Muscle of back (tissue), 11 donors: ENCODE measurements around the gene AP2A1. TPM values are rescaled to one million over a fixed set of nuclear protein-coding genes. Genes with fewer than 3 reads are reported as not detected.
"Not testable (repeated sequence)": the region's sequence is repeated elsewhere in the genome, so short reads cannot be mapped to it uniquely, and the experiment has no call there.

Source experiments
- DNase-seq, 3 donors: peaks; one replicate each; pipeline versions ENCODE4 v3.0.0 to v3.0.0-alpha.2; 2013
- polyA plus RNA-seq, 10 donors: library from polyadenylated mRNA; unstranded; fragments of 120-200 nt; gene quantifications; one replicate each; pipeline ENCODE4 v1.2.1, GENCODE V29; 2013; ENCODE audit not compliant: insufficient read length in 10 of 10

The AP2A1 gene
- polyA plus RNA-seq, 10 donors = 47.9 to 61.1 (median 54.5) TPM

DNA sequence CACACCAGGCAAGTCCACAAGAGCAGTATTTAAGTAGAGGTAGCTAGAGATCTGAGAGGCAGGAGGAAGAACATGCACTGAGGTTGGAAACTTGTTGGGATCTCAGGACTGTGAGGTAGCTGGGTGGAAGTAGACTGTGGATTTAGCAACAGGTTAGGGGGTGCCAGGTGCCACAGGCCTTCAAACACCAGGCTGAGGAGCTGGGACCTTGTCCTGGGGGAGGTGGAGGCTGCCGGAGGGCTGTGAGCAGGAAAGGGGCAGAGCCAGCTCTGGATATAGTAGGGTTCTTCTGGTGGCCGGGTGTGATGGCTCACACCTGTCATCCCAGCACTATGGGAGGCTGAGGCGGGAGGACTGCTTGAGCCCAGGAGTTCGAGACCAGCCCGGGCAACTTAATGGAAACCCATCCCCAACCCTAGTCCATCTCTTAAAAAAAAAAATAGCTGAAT, 43.2 kb downstream of the AP2A1 start:
- DNase-seq = no peak

DNA sequence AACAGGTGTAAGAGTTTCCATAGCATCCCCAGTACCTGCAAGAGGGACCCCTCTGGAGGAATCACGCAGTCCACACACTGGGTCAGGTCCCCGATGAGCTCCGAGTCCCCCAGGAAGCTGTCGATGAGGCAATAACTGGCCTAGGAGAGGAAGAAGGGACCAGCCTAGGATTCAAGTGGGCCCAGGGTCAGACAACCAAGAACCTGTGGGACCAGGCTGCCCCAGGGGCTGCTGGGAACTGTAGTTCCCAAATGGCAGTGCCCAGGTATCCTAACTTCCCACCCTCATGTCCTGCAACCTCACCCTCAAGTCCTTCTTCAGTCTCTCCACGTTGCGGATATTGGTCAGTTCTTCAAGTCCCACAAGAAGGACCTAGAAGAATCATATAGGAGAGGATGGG, 44.5 kb downstream of the AP2A1 start:
- no peak for DNase-seq

DNA sequence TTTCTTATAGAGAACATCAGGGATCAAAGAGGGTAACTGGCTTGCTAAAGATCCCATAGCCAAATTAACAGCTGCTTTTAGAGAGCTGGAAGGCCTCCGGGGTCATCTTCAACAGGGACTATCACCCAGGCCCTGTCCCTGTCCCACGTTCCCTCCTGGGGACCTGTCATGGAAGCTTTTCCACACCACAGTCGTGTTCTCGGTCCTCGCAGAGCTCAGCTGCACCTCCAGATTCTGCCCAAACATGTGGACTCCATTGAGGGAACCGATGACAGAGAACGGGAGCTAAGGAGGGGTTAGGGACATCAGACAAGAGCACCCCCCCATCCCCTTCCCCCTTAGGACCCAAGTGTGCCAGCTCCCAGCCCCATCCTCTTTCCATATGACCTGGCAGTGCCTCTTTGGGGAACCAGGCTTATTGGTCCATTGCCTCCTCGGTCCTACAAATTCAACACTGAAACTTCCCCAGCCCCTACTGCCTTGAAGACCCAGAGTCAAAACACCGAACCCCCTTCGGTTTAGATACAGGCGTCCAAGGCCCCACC, 45.7 kb downstream of the AP2A1 start:
- peak in 2 of 3 donors; percentile 13 to 39 for DNase-seq

DNA sequence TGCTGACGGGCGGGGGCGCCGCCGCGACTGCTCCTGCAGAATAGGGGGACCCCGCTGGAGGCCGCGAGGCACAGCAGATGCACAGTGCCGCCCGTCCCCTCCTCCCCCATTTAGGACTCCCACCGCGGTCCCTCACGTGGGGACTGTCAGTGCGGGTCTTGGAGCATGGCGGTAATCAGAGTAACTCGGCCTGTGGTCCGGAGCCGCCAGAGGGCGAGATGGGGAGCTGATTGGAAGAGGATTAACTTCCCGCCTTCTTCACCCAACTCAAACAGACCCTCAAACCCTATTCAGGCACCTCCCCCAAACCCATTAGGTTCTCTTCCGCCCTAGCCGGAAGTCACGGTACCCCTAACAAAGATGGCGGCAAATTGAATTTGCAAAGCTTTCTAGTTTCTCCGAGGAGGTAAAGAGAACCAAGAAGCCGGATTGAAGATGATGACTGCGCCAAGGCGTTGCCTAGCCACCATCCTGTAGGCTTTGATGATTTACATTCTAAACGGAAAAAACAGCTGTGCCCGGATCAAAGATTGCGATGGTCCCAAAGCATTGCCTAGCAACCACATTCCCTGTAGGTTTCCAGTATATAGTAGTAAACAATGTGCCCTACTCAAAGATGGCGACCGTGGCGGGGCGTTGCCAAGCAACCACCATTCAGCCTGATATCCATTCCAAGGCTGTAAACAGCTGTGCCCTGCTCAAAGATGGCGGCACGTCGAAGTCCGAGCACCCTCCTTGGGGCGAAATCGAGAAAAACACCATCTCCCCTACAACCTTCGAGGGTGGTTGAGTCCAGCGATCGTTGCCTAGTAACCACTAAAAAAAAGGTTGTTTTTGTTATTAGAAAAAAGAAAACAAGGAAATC, 46.4 kb downstream of the AP2A1 start, which contains the start of gene FUZ:
TSS of gene FUZ (minus strand) at position 296 of the 865 bp plus-strand sequence. CDS start at position 110, 186 bp downstream.
- peak; percentile 98 to 99 (median 98) for DNase-seq

DNA sequence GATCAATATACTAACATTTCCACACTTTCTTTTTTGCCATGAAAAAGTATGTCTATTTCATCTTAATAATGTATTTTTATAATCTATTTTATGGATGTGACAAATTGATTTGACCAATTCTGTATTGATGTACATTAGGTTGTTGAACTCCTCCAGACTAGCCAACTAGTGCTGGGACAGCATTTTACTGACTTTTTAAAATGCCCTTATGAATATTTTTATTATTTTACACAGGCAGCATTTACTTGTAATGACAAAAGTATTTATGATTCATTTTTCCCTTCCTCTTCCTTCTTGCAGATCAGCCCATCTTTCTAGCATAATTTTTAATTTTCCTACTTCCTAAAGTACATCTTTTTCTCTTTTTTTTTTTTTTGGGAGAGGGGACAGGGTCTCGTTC, 47.2 kb downstream of the AP2A1 start:
- DNase-seq = no peak

DNA sequence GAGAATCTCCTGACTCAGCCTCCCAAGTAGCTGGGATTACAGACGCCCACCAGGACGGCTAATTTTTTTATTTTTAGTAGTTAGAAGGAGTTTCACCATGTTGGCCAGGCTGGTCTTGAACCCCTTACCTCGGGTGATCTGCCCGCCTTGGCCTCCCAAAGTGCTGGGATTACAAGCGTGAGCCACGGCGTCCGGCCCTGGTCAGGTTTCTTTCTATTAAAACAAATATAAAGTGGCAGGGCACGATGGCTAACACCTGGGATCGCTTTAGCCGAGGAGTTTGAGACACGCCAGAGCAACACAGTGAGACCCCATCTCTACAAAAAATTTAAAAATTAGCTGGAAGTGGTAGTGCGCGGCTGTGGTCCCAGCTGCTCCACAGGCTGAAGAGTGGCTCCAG, 49.8 kb downstream of the AP2A1 start:
- DNase-seq = no peak

DNA sequence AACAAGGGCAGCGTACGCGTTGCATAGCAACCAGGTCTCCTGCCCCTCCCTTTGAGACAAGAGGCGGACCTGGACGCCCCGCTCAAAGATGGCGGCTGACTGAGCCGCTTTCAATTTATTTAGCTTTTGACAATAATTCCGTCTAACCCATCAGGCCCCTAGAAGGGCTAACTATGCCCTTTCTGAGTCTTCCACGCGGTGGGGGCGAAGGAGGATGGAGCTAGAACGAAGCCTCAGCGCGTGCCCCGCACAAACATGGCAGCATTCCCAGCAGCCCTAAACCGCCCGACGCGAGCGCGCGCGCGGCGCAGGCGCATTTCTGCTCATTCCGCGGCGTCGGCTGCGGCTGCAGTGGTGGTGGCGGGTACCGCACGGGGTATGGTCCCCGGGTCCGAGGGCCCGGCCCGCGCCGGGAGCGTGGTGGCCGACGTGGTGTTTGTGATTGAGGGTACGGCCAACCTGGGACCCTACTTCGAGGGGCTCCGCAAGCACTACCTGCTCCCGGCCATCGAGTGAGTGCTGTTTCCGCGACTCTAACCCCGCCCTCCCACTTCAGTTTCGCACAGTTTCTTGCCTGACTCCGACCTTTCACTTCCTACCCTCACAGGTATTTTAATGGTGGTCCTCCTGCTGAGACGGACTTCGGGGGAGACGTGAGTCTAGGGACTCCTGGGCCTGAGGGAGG, 51.3 kb downstream of the AP2A1 start, which contains the start of gene MED25:
TSS of gene MED25 (plus strand) at position 326 of the 685 bp plus-strand sequence. CDS start at position 379, 53 bp downstream.
- DNase-seq = peak; percentile 87 to 98 (median 95)

DNA sequence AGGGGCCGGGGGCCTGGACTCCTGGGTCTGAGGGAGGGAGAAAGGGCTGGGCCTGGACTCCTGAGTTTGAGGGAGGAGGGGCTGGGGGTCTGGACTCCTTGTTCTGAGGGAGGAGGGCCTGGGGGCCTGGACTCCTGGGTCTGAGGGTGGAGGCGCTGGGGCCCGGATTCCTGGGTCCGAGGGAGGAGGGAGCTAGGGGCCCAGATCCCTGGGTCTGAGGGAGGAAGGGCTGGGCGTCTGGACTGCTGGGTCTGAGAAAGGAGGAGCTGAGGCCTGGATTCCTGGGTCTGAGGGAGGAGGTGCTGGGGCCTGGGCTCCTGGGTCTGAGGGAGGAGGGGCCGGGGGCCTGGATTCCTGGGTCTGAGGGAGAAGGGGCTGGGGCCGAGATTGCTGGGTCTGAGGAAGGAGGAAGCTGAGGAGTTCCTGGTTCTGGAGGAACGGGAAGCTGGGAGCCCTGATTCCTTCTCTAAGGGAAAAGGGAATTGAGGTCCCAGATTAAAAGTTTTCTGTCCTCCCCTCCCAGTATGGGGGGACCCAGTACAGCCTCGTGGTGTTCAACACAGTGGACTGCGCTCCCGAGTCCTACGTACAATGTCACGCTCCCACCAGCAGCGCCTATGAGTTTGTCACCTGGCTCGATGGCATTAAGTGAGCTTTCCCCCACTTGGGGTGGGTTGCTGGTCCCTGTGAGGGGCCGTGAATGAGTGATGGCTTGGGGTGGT, 52.0 kb downstream of the AP2A1 start:
- peak in 1 of 3 donors; percentile 40 for DNase-seq

DNA sequence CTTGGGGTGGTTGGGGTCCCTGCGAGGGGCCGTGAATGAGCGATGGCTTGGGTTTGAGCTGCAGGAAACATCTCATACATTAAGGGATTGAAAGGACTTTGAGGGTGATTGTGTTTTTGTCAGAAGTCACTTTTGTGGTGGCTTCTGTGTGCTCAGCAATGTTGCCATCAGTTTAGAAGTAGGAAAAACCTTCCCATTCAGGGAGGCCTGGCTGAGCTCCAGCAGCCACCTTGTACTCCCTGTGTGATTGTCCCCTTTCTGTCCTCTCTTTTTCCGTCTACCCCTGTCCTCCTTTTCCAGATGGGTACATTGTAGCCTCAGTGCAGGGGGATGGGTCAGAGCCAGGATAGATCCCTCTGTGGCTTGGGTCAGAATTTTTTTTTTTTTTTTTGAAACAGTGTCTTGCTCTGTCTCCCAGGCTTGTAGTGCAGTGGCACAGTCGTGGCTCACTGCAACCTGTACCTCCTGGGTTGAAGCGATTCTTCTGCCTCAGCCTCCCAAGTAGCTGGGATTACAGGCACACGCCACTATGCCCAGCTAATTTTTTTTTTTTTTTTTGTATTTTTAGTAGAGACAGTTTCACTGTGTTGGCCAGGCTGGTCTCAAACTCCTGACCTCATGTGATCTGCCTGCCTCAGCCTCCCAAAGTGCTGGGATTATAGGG, 52.8 kb downstream of the AP2A1 start:
- not testable (repeated sequence) for DNase-seq

DNA sequence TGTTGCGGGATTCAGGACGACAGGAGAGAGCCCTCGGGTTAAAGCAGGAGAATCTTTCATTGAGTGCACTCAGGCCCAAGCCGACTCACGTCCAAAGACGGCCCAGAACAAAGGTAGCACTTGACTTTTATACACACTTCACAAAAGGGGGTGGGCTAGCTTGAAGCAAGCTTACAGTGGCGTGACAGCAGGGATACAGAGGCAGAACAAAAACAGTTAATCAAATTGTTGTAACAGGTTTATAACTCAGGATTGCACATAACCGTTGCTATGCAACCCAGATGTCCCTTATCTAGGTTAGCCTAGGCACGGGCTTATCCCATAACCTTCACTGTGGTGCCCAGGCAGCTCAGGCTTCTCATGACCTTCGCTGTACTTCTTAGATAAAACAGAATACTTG, 53.3 kb downstream of the AP2A1 start:
- no peak for DNase-seq

DNA sequence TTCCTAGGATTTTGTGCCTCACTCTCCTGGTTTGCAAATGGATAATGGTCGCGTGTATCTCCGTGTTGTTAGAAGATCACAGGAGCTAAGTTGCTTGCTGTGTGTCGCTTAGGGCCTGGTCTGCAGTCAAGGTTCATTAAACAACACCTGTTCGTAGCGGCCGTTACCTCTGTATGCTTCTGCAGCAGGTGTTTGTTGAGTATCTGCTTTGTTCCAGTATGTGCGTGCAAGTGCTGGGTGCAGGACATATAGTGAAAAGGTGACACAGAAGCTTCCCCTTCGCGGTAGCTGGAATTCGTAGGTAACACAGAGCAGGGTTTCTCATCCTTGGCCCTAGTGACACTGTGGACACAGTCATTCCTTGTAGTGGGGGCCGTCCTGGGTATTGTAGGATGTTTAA, 56.7 kb downstream of the AP2A1 start:
- DNase-seq = no peak

DNA sequence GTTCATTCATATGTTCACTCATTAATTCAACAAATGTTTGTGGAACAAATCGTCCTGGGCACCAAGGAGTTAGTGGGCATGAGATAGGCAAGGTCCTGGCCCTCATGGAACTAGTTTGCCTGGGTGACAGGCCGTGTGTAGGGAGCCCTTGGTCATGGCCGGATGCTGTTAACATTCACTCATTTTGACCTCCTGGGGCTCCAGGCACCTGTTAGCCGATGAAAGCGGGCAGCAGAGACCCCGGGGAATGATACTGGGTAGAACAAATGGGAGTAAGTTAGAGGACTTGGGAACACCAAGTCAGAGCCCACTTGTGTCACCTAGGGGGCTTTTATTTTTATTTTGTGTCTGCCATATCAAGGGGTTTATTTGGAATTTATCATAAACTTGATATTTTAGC, 57.9 kb downstream of the AP2A1 start:
- DNase-seq = no peak

DNA sequence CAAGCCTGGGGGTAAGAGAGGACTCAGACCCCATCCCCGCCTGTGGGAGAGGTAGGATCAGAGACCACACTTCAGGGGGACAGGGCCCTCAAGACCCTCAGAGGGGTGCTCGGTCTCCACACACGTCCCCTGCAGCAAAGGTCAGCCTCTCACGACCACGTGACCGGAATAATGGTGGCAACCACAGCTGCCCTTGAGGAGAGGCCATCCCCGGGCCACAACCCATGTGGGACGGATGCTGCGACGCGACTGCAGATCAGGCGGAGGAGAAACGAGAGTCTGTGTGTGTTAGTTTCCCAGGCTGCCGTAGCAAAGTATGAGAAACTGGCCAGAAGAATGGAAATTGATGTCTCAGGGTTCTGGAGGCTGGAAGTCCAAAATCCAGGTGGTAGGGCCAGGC, 60.2 kb downstream of the AP2A1 start:
- DNase-seq = no peak

DNA sequence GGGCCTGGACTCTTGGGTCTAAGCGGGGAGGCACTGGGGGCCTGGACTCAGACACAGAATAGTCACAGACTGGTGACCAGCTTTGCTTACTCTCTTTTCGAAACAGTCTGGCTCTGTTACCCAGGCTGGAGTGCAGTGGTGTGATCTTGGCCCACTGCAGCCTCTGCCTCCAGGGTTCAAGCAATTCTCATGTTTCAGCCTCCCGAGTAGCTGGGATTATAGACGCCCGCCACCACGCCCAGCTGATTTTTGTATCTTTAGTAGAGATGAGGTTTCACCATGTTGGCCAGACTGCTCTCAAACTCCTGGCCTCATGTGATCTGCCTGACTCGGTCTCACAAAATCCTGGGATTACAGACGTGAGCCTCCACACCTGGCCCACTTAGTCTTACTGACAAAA, 62.4 kb downstream of the AP2A1 start:
- no peak for DNase-seq

DNA sequence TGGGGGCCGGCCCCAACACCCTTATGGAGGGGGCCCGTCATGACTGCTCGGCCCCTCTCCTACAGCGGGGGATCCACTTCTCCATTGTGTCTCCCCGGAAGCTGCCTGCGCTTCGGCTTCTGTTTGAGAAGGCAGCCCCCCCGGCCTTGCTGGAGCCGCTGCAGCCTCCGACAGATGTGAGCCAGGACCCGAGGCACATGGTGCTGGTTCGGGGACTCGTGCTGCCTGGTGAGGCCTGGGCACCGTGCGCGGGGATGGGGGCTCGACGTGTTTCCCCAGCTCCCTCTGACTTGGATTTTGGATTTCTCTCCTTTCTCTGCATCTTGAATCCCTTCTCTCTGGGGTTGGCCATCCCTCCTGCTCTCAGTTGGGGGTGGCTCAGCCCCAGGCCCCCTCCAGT, 62.9 kb downstream of the AP2A1 start:
- DNase-seq = no peak

DNA sequence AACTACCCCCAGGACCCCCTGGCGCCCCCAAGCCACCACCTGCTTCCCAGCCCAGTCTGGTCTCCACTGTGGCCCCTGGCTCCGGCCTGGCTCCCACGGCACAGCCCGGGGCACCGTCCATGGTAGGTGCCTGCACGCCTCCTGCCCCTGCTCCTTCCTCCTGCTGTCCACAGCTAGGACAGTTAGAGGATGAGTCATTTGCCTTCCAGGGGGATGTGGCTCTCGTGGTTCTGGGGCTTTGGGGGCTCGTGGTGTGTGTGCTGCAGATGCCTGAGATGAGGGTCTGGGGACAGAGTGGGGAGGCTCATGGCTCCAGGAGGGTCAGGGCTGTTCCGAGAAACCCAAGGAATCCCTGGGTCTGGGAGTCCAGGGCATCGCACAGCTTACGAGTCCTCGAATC, 64.0 kb downstream of the AP2A1 start:
- DNase-seq = no peak

DNA sequence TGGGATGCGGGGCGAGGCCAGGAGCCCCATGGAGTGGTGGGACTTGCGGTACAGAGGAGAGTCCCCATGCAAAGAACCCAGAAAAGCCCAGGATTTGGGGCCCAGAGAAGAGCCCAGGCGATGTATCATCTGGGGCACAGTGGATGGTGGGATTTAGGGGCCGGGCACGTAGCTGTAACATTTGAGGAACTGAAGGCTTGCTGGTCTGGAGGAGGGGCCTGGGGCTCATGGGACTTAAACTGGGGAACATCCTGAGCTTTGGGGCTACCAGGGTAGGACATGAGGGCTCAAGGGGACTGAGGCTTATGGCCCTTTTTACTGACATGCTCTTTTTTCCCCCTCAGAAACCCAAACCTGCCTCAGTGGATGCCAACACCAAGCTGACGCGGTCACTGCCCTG, 64.8 kb downstream of the AP2A1 start:
- no peak for DNase-seq

DNA sequence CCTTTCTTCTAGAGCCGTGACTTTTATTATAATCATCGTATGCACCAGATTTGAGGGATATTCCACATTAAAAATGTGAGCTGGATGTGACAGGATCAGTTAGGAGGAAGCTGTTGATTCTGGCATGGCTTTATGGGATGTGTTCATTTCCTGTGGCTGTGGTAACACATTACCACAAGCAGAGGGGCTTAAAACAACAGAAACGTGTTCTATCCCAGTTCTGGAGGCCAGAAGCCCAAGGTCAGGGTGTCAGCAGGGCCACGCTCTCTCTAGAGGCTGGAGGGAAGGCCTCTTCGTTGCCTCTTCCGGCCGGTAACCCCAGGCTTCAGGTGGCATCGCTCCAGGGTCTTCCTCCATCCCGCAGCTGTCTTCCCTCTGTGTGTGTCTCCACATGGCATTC, 65.8 kb downstream of the AP2A1 start:
- DNase-seq = no peak

DNA sequence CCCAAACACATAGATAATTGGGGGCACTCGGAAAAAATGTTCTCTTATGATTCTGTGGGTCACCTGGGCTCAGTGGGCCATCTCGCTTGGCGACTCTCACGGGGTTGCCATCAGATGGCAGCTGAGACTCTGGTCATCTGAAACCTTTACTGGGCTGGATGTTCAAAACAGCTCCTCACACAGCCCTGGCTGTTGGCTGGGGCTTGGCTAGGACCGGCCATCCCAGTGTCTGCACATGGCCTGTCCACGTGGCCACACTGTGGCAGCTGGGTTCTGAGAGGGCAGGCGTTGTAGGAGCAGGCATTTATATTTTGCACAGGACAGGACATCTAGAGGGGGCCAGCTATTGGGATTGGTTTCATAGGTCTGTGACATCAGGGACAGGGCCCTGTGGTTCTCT, 66.8 kb downstream of the AP2A1 start:
- DNase-seq = no peak

DNA sequence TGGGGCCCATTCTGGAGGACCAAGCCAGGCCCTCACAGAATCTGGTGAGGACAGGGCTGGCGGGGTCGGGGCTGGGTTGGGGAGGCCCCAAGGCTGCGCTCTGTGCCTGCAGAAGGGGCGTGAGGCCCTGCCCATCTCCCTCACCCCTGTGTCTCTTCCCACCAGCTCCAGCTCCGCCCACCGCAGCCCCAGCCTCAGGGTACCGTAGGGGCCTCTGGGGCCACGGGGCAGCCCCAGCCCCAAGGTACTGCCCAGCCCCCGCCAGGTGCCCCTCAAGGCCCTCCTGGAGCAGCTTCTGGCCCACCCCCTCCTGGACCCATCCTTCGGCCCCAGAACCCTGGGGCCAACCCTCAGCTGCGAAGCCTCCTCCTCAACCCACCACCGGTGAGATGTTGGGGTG, 68.8 kb downstream of the AP2A1 start:
- no peak for DNase-seq
